Subcutaneous adipose tissue (tissue), 4 donors: ENCODE measurements around the gene NOS1AP. TPM values are rescaled to one million over a fixed set of nuclear protein-coding genes. Genes with fewer than 3 reads are reported as not detected.

Experiments
- CTCF ChIP-seq: fragments of 450-650 bp; IDR thresholded peaks from one replicate; pipeline ENCODE4 v1.5.1; 2016; ENCODE audit warnings: low read depth, mild to moderate bottlenecking, control low read depth, antibody characterized with exemption, moderate library complexity
- total RNA-seq, 4 donors: library from RNA; depleted of rRNA; stranded (reverse); fragments of >200 nt; gene quantifications; one replicate each; pipeline ENCODE4 v1.1.0, GENCODE V29; 2016

The NOS1AP gene
- total RNA-seq, 4 donors from 2014 or later: 0.51 to 5.1 (median 0.96) TPM

- no peak for TF ChIP-seq CTCF
Observed at GRCh38 chr1:162056579-162056978, 12.9 kb upstream of the NOS1AP start.

DNA sequence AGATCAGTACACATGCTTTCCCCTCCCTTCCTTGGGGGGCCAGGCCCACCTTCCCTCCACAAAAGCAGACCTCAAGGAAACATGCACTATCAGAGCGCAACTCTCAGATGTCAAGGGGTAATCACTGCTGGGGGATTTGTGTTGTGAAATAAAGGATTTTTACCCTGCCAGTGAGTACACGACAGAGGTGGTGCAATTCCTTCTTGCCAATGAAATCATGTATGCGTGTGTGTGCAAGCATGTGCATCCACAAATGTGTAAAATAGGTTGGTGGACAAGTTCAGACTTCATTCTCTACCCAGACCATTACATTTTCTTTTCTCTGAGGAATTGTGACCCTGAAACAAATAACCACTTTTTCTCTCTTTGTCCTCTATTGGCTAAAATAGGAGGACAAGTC lies 9.8 kb upstream of the NOS1AP start:
- TF ChIP-seq CTCF: no peak

GRCh38 chr1:162060314-162060713 lies 9.2 kb upstream of the NOS1AP start:
- no peak for TF ChIP-seq CTCF

GRCh38 chr1:162062542-162063015 lies 6.9 kb upstream of the NOS1AP start:
- no peak for TF ChIP-seq CTCF

- no peak for TF ChIP-seq CTCF
Observed at GRCh38 chr1:162065016-162065415, 4.5 kb upstream of the NOS1AP start.

DNA sequence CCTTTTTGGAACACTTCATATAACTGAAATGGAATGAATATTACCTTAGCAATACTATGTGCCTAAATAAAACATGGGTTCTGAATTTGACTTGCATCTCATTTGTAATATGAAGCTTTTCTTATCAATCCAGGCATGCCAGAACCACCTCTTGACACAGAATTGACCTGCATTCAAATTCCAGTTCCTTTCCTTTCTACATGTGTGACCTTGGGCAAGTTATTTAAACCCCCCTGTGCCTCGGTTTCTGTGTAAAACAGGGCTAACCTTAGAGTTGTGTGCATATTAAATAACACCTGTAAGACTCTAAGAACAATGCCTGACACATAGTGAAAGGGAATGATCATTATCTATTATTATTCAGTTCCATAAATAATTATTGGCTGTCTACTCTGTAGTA lies 2.0 kb upstream of the NOS1AP start:
- TF ChIP-seq CTCF: no peak

DNA sequence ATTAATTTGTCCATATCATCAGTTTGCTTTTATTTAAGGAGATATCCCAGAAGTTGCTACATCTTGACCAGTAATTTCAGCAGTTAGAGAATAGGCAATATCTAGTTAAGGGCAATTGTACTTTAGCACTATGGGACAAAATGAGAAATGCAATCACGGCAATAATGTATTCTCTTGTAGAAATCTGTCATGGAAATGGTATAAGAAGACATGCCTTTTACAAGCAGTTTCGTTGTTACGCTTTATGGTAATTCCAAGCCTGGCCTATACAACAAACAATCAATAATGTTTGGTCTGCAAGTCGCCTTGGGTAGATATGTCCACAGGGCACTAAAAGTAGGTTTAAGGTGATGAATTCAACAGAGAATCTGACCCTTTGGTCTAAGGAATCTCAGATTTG lies 1.2 kb upstream of the NOS1AP start:
- no peak for TF ChIP-seq CTCF
